Measurements from ENCODE around the gene PINLYP.

- TF ChIP-seq CTCF (IDR thresholded peaks at IDR 0.05) (no peak), POLR2AphosphoS5 (IDR thresholded peaks at IDR 0.05) (no peak), EP300 (IDR thresholded peaks at IDR 0.05) (no peak), POLR2A (IDR thresholded peaks at IDR 0.05) (no peak)
These were observed 24.0 kb upstream of the PINLYP start for GRCh38 chr19:43551399-43552197.
